ENCODE results near the gene LYRM4.

GRCh38 chr6:5181510-5182317, 79.0 kb downstream of the LYRM4 start:
- TF ChIP-seq POLR2AphosphoS5 (IDR thresholded peaks at IDR 0.05; ENCODE audit: low read depth, low read length) (no peak), TAF1 (IDR thresholded peaks at IDR 0.05; ENCODE audit: borderline replicate concordance, insufficient read depth, low read length) (no peak), SIN3A (IDR thresholded peaks at IDR 0.05; ENCODE audit: borderline replicate concordance, insufficient read depth, low read length) (no peak)
